Measurements from ENCODE around the gene SACS.

DNA sequence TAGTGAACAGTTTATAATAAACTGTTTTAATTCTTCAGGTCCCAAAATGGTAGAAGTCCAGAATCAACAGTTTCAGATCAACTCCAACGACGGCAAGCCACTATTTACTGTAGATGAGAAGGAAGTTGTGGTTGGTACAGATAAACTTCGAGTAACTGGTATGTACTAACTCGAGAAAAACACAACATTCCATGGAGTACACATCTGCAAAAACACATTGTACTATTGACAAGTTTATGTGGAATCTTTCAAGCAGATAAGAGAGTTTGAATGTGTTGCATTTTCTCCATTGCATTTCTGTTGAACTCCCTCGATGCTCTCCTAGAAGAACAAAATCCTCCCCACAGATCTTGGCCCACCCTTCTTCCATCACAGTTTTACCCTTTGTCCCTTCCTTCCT, 154.2 kb downstream of the SACS start:
- TF ChIP-seq, protein P1, sequence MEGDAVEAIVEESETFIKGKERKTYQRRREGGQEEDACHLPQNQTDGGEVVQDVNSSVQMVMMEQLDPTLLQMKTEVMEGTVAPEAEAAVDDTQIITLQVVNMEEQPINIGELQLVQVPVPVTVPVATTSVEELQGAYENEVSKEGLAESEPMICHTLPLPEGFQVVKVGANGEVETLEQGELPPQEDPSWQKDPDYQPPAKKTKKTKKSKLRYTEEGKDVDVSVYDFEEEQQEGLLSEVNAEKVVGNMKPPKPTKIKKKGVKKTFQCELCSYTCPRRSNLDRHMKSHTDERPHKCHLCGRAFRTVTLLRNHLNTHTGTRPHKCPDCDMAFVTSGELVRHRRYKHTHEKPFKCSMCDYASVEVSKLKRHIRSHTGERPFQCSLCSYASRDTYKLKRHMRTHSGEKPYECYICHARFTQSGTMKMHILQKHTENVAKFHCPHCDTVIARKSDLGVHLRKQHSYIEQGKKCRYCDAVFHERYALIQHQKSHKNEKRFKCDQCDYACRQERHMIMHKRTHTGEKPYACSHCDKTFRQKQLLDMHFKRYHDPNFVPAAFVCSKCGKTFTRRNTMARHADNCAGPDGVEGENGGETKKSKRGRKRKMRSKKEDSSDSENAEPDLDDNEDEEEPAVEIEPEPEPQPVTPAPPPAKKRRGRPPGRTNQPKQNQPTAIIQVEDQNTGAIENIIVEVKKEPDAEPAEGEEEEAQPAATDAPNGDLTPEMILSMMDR (IDR thresholded peaks at IDR 0.05), result no peak
- no peak for TF ChIP-seq POLR2A (IDR thresholded peaks at IDR 0.05)
